ENCODE data around the gene MMP2. TPM values are rescaled to one million over a fixed set of nuclear protein-coding genes. Genes with fewer than 3 reads are reported as not detected.
A peak's percentile ranks its signal among the peaks of the same experiment; 100 is the strongest.

Gene MMP2
- total RNA-seq, 2 donors from 2014 or later, result 131 to 136 TPM

GRCh38 chr16:55496509-55497145, 17.6 kb downstream of the MMP2 start:
- DNase-seq (ENCODE audit: low spot score), result no peak
- H3K4me1 ChIP-seq, result peaks cover 0 to 20% of the 10 kb centered on the region in 2 donors
- no peaks in the 10 kb centered on the region for H3K9me3 ChIP-seq
- H3K27ac ChIP-seq, result no peak overlapping the region
- H3K4me3 ChIP-seq, result no peak overlapping the region
- H3K27me3 ChIP-seq, result no peaks in the 10 kb centered on the region
- TF ChIP-seq, protein P1, sequence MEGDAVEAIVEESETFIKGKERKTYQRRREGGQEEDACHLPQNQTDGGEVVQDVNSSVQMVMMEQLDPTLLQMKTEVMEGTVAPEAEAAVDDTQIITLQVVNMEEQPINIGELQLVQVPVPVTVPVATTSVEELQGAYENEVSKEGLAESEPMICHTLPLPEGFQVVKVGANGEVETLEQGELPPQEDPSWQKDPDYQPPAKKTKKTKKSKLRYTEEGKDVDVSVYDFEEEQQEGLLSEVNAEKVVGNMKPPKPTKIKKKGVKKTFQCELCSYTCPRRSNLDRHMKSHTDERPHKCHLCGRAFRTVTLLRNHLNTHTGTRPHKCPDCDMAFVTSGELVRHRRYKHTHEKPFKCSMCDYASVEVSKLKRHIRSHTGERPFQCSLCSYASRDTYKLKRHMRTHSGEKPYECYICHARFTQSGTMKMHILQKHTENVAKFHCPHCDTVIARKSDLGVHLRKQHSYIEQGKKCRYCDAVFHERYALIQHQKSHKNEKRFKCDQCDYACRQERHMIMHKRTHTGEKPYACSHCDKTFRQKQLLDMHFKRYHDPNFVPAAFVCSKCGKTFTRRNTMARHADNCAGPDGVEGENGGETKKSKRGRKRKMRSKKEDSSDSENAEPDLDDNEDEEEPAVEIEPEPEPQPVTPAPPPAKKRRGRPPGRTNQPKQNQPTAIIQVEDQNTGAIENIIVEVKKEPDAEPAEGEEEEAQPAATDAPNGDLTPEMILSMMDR (IDR thresholded peaks at IDR 0.05), result no peak
- H3K36me3 ChIP-seq, result peaks cover 18% of the 10 kb centered on the region

- Histone ChIP-seq H3K36me3 (peaks cover 18% of the 10 kb centered on the region), H3K4me3 (no peak overlapping the region), H3K9me3 (no peaks in the 10 kb centered on the region), H3K27me3 (no peaks in the 10 kb centered on the region), H3K27ac (no peak overlapping the region), H3K4me1 (peaks cover 0 to 28% of the 10 kb centered on the region in 2 donors)
- DNase-seq (ENCODE audit: low spot score), result no peak
- TF ChIP-seq, protein P1 (IDR thresholded peaks at IDR 0.05), result no peak
Measured at GRCh38 chr16:55497558-55497957, 18.6 kb downstream of the MMP2 start.

GRCh38 chr16:55498101-55498500, 19.1 kb downstream of the MMP2 start:
- Histone ChIP-seq H3K27me3 (no peaks in the 10 kb centered on the region), H3K9me3 (no peaks in the 10 kb centered on the region), H3K27ac (no peak overlapping the region), H3K4me3 (no peak overlapping the region), H3K36me3 (peaks cover 18% of the 10 kb centered on the region), H3K4me1 (peaks cover 0 to 34% of the 10 kb centered on the region in 2 donors)
- TF ChIP-seq, protein P1 (IDR thresholded peaks at IDR 0.05), result no peak
- DNase-seq (ENCODE audit: low spot score), result peak; percentile 56

- Histone ChIP-seq H3K9me3 (no peaks in the 10 kb centered on the region), H3K4me3 (no peak overlapping the region), H3K27ac (no peak overlapping the region), H3K36me3 (peaks cover 18% of the 10 kb centered on the region), H3K4me1 (peaks cover 0 to 42% of the 10 kb centered on the region in 2 donors), H3K27me3 (no peaks in the 10 kb centered on the region)
- DNase-seq (ENCODE audit: low spot score), result peak; percentile 47
- TF ChIP-seq, protein P1 (IDR thresholded peaks at IDR 0.05), result no peak
Measured at GRCh38 chr16:55499281-55499680, 20.3 kb downstream of the MMP2 start.

- peak overlapping the region in 1 of 2 donors; percentile 40 for H3K27ac ChIP-seq
- TF ChIP-seq, protein P1 (IDR thresholded peaks at IDR 0.05), result no peak
- no peaks in the 10 kb centered on the region for H3K9me3 ChIP-seq
- H3K4me3 ChIP-seq, result no peak overlapping the region
- H3K4me1 ChIP-seq, result peaks cover 0 to 42% of the 10 kb centered on the region in 2 donors
- peak; percentile 46 for DNase-seq (ENCODE audit: low spot score)
- H3K36me3 ChIP-seq, result peaks cover 18% of the 10 kb centered on the region
- H3K27me3 ChIP-seq, result no peaks in the 10 kb centered on the region
Measured at GRCh38 chr16:55499951-55500529, 21.0 kb downstream of the MMP2 start.

All from right atrium auricular region (tissue), 2 donors.